Measurements from ENCODE around the gene VGF. TPM values are rescaled to one million over a fixed set of nuclear protein-coding genes. Genes with fewer than 3 reads are reported as not detected.
"Not testable (repeated sequence)": the region's sequence is repeated elsewhere in the genome, so short reads cannot be mapped to it uniquely, and the experiment has no call there.

VGF gene
- total RNA-seq, 1 experiment from 2014 or later: 0.14 TPM

DNA sequence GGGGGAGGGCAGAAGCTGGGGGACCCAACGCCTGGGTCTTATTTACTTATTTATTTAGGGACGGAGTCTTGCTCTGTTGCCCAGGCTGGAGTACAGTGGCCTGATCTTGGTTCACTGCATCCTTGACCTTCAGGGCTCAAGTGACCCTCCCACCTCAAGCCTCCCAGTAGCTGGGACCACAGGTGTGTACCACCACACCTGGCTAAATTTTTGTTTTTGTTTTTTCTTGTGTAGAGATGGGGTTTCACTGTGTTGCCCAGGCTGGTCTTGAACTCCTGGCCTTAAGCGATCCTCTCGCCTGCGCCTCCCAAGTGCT is 37.2 kb upstream of the VGF start:
- peaks cover 10% of the 10 kb centered on the region for H3K36me3 Mint-ChIP-seq (ENCODE audit: insufficient read depth, unreplicated experiment)
- CTCF ChIA-PET: interaction anchor here (0.9 kb wide), 1 partner anchor 15 kb away, joined by 5 read pairs; the partner anchor contains the start of genes PLOD3 and ZNHIT1
- TF ChIP-seq, protein P1, sequence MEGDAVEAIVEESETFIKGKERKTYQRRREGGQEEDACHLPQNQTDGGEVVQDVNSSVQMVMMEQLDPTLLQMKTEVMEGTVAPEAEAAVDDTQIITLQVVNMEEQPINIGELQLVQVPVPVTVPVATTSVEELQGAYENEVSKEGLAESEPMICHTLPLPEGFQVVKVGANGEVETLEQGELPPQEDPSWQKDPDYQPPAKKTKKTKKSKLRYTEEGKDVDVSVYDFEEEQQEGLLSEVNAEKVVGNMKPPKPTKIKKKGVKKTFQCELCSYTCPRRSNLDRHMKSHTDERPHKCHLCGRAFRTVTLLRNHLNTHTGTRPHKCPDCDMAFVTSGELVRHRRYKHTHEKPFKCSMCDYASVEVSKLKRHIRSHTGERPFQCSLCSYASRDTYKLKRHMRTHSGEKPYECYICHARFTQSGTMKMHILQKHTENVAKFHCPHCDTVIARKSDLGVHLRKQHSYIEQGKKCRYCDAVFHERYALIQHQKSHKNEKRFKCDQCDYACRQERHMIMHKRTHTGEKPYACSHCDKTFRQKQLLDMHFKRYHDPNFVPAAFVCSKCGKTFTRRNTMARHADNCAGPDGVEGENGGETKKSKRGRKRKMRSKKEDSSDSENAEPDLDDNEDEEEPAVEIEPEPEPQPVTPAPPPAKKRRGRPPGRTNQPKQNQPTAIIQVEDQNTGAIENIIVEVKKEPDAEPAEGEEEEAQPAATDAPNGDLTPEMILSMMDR (IDR thresholded peaks at IDR 0.05; ENCODE audit: unreplicated experiment): no peak

DNA sequence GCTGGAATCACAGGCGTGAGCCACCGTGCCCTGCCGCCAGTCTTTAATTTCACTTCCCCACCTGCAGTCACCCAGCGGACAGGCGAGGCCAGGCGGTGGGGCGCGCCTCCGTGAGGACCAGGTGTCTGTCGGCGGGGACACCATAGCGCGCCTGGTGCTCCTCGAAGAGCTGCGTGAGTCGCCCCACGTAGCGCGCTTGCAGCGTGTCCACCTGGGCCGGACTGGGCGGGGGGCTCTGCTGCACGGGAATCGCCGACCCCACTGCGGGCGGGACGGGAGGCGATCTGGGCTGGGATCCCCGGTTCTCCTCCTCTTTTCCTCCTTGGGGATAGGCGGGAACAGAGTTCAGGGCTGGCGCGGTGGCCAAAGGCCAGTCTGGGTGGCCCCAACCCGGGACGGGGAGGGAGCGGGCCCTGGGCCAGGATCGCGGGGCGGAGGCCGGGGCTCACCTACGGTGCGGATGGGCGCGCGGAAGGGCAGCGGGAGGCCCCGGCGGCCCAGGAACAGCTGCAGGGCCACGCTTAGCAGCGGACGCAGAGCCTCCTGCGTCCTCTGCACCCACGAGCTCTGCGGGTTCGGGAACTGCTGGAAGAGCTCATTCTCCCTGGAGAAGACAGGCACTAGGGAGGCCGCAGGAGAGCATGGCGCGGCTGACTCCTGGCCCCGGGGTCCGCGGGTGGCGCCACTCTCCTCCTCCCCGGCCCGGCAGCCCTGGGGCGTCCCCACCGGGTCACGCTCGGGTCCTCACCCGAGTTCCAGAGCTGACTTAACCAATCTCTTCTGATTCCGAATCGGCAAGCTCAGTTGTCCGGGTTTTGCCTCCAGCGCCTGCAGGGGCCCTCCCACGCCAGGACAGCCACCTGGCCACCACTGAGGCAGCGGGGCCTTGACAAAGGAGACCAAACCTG is 36.6 kb upstream of the VGF start:
- Mint-ChIP-seq H3K9me3 (ENCODE audit: low read depth, unreplicated experiment) (no peaks in the 10 kb centered on the region), H3K4me1 (ENCODE audit: low read depth, unreplicated experiment) (no peaks in the 10 kb centered on the region), H3K36me3 (ENCODE audit: insufficient read depth, unreplicated experiment) (peaks cover 10% of the 10 kb centered on the region), H3K27me3 (ENCODE audit: unreplicated experiment) (peaks cover 38% of the 10 kb centered on the region), H3K4me3 (ENCODE audit: low read depth, unreplicated experiment) (peak overlapping the region; percentile 32), H3K27ac (ENCODE audit: unreplicated experiment) (no peak overlapping the region)
- CTCF ChIA-PET: interaction anchor here (0.9 to 1.1 kb wide), 2 partner anchors 16 to 21 kb away, joined by 4 to 5 read pairs; partner anchors contain the start of genes PLOD3 and ZNHIT1
- no TSS peak for BruUV-seq (replicated peaks)
- DNase-seq: no peak
- intact Hi-C loops (cut with micrococcal nuclease; ENCODE audit: unreplicated experiment): no loop called here
- TF ChIP-seq, protein P1 (IDR thresholded peaks at IDR 0.05; ENCODE audit: unreplicated experiment): no peak

More for the DNA sequence above, 37.2 kb upstream of the VGF start:
- Mint-ChIP-seq H3K9me3 (ENCODE audit: low read depth, unreplicated experiment) (no peaks in the 10 kb centered on the region), H3K27me3 (ENCODE audit: unreplicated experiment) (peaks cover 38% of the 10 kb centered on the region), H3K4me3 (ENCODE audit: low read depth, unreplicated experiment) (no peak overlapping the region), H3K27ac (ENCODE audit: unreplicated experiment) (no peak overlapping the region), H3K4me1 (ENCODE audit: low read depth, unreplicated experiment) (no peaks in the 10 kb centered on the region)
- BruUV-seq (replicated peaks): no TSS peak
- intact Hi-C loops (cut with micrococcal nuclease; ENCODE audit: unreplicated experiment): no loop called here
- DNase-seq: no peak

DNA sequence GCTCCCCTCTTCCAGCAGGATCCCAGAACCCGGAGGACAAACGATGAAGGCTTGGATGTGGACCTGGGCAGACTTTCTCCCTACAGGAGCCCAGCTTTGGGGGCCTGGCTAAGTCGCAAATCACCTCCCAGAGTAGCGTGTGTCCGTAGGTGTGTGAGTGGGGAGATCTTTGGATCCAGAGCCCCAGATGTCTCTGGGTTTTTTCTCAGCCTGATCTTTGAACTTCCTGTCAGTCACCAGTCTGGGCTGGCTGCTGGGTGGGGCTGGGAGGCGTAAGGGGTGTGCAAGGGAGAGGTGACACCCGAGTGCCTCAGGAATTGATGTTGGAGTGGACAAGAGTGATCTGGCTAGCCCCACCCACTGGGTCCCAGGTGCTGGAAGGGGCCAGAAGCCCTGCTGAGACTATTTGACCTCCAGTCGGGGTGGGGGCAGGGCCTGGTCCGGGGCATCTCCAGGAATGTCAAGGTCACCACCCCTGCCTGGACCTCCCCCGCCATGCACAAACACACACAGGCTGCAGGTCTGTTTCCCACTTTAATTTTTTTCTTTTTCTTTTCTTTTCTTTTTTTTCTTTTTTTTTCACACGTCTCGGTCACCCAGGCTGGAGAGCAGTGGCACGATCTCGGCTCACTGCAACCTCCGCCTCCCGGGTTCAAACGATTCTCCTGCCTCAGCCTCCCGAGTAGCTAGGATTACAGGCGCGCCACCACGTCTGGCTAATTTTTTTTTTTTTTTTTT is 35.7 kb upstream of the VGF start, which contains the start of gene MOGAT3:
Gene MOGAT3, minus strand, starts transcription at position 175 of the 738 bp plus-strand sequence. CDS start 182 bp downstream, outside the sequence.
- H3K4me1 Mint-ChIP-seq (ENCODE audit: low read depth, unreplicated experiment): no peaks in the 10 kb centered on the region
- H3K4me3 Mint-ChIP-seq (ENCODE audit: low read depth, unreplicated experiment): peak within 1 kb of the TSS; percentile 32

DNA sequence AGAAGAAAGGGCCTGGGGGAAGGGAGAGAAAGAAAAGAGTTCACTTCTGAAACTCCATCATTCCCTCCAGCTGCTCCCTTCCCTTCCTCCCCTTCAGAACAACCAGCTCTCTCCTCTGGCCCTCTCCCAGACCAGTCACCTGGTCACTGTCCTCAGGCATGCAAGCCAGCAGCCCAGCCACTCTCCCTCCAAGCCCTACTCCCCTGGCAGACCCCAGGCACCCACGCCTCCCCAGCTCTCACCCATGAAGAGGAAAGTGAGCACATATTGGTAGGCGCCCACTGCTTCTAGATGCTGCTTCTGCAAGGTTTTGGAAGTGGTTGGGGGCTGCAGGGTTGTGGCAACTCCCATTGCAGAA is 35.1 kb upstream of the VGF start:
- CTCF ChIA-PET: no interaction called here
- BruUV-seq (replicated peaks): no TSS peak
- H3K36me3 Mint-ChIP-seq (ENCODE audit: insufficient read depth, unreplicated experiment): no peaks in the 10 kb centered on the region
- H3K4me3 Mint-ChIP-seq (ENCODE audit: low read depth, unreplicated experiment): no peak overlapping the region
- TF ChIP-seq, protein P1 (IDR thresholded peaks at IDR 0.05; ENCODE audit: unreplicated experiment): no peak
- DNase-seq: no peak
- H3K4me1 Mint-ChIP-seq (ENCODE audit: low read depth, unreplicated experiment): no peaks in the 10 kb centered on the region
- H3K27ac Mint-ChIP-seq (ENCODE audit: unreplicated experiment): no peak overlapping the region
- H3K9me3 Mint-ChIP-seq (ENCODE audit: low read depth, unreplicated experiment): no peaks in the 10 kb centered on the region
- intact Hi-C loops (cut with micrococcal nuclease; ENCODE audit: unreplicated experiment): no loop called here
- H3K27me3 Mint-ChIP-seq (ENCODE audit: unreplicated experiment): peaks cover 38% of the 10 kb centered on the region

More for the DNA sequence above, 35.7 kb upstream of the VGF start, which contains the start of gene MOGAT3:
- no peak within 1 kb of the TSS for H3K27ac Mint-ChIP-seq (ENCODE audit: unreplicated experiment)
- CTCF ChIA-PET: interaction anchor here (1.1 kb wide), 1 partner anchor 20 kb away, joined by 4 read pairs; no protein-coding TSS in a partner anchor
- BruUV-seq (replicated peaks): no TSS peak
- peaks cover 38% of the 10 kb centered on the region for H3K27me3 Mint-ChIP-seq (ENCODE audit: unreplicated experiment)
- no peaks in the 10 kb centered on the region for H3K9me3 Mint-ChIP-seq (ENCODE audit: low read depth, unreplicated experiment)
- TF ChIP-seq, protein P1 (IDR thresholded peaks at IDR 0.05; ENCODE audit: unreplicated experiment): no peak
- intact Hi-C loops (cut with micrococcal nuclease; ENCODE audit: unreplicated experiment): no loop called here
- H3K36me3 Mint-ChIP-seq (ENCODE audit: insufficient read depth, unreplicated experiment): peaks cover 2% of the 10 kb centered on the region
- DNase-seq: no peak

DNA sequence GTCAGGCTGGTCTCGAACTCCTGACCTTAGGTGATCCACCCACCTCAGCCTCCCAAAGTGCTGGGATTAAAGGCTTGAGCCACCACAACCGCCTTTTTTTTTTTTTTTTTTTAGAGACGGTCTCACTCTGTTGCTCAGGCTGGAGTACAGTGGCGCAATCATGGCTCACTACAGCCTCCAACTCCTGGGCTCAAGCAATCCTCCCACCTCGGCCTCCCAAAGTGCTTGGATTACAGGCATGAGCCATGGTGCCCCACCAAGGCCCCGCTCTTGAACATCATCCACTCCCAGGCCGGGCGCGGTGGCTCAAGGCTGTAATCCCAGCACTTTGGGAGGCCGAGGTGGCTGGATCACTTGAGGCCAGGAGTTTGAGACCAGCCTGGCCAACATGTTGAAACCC is 34.2 kb upstream of the VGF start:
- H3K9me3 Mint-ChIP-seq (ENCODE audit: low read depth, unreplicated experiment); H3K4me1 Mint-ChIP-seq (ENCODE audit: low read depth, unreplicated experiment); H3K27ac Mint-ChIP-seq (ENCODE audit: unreplicated experiment); H3K36me3 Mint-ChIP-seq (ENCODE audit: insufficient read depth, unreplicated experiment); DNase-seq; H3K4me3 Mint-ChIP-seq (ENCODE audit: low read depth, unreplicated experiment); BruUV-seq (replicated peaks); intact Hi-C loops (cut with micrococcal nuclease; ENCODE audit: unreplicated experiment): not testable (repeated sequence)
- CTCF ChIA-PET: interaction anchor here (0.7 kb wide), 1 partner anchor 18 kb away, joined by 3 read pairs; no protein-coding TSS in a partner anchor
- H3K27me3 Mint-ChIP-seq (ENCODE audit: unreplicated experiment): peaks cover 38% of the 10 kb centered on the region

Data from Calu3 (cell line).